GM12891 (cell line): ENCODE data around the gene DHDH.

ENCODE experiments used
- POLR2A ChIP-seq: IDR thresholded peaks from 2 replicates; pipeline ENCODE4 v1.6.1; 2011; ENCODE audit warnings: low read depth, low read length, control low read depth
- POLR2AphosphoS5 ChIP-seq: IDR thresholded peaks from 2 replicates; pipeline ENCODE4 v1.6.1; 2011; ENCODE audit warnings: low read depth, low read length, control low read depth
- SPI1 ChIP-seq: IDR thresholded peaks from 2 replicates; pipeline ENCODE4 v1.6.1; 2011; ENCODE audit warnings: low read depth, low read length, control low read depth
- TAF1 ChIP-seq: IDR thresholded peaks from 2 replicates; pipeline ENCODE4 v1.6.1; 2011; ENCODE audit warnings: low read depth, low read length, control low read depth

DNA sequence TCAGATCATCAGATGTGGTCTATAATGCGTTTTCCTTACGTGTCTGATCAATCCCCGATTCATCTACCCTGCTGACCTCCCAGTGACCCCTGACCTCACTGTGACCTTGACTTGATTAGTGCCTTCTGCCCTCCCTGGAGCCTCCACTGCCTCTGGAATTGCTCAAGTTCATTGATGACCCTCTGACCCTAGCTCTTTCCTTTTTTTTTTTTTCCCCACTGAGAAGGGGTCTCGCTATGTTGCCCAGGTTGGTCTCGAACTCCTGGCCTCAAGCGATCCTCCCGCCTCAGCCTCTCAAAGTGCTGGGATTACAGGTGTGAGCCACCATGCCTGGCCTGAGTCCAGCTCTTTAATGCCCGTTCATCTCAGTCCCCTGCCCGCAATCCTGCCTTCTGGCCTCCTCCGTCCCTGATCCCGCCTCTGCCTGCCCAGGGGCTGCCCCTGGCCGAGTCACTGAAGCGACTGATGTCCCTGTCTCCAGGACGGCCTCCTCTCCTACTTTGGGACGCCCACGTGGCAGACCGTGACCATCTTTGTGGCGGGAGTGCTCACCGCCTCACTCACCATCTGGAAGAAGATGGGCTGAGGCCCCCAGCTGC is 27.7 kb downstream of the DHDH start:
- TF ChIP-seq POLR2AphosphoS5 (no peak), POLR2A (no peak), SPI1 (no peak), TAF1 (no peak)
